H9 (cell line): Measurements from ENCODE around the gene MOB3B. TPM values are rescaled to one million over a fixed set of nuclear protein-coding genes. Genes with fewer than 3 reads are reported as not detected.

Experiments
- DNase-seq: peaks from one replicate; pipeline ENCODE4 v3.0.0-alpha.2; 2017
- H2AFZ ChIP-seq: one replicate; pipeline ENCODE4 v1.6.1; 2013; ENCODE audit warnings: mild to moderate bottlenecking, low read length, control low read depth, moderate library complexity
- H2AK5ac ChIP-seq: 2 replicates; pipeline ENCODE4 v1.6.1; 2013; ENCODE audit warnings: low read length, control low read depth, mixed read lengths; ENCODE audit not compliant: insufficient read length
- H2BK120ac ChIP-seq: one replicate; pipeline ENCODE4 v1.6.1; 2013; ENCODE audit warnings: low read depth, mild to moderate bottlenecking, low read length, control low read depth, inconsistent platforms; ENCODE audit not compliant: poor library complexity, severe bottlenecking
- H2BK12ac ChIP-seq: 2 replicates; pipeline ENCODE4 v1.6.1; 2013; ENCODE audit warnings: low read length, control low read depth, mixed read lengths, low read depth; ENCODE audit not compliant: insufficient read length
- H2BK15ac ChIP-seq: 2 replicates; pipeline ENCODE4 v1.6.1; 2013; ENCODE audit warnings: low read depth, low read length, control low read depth
- H2BK20ac ChIP-seq: one replicate; pipeline ENCODE4 v1.6.1; 2013; ENCODE audit warnings: low read depth, mild to moderate bottlenecking, low read length, control low read depth, inconsistent platforms; ENCODE audit not compliant: poor library complexity, severe bottlenecking
- H2BK5ac ChIP-seq: 2 replicates; pipeline ENCODE4 v1.6.1; 2013; ENCODE audit warnings: low read length, control low read depth, mixed read lengths; ENCODE audit not compliant: insufficient read length
- H3K14ac ChIP-seq: 2 replicates; pipeline ENCODE4 v1.6.1; 2013; ENCODE audit warnings: low read length, control low read depth; ENCODE audit not compliant: insufficient read depth
- H3K18ac ChIP-seq: 2 replicates; pipeline ENCODE4 v1.6.1; 2013; ENCODE audit warnings: low read depth, mild to moderate bottlenecking, mixed read lengths, low read length, control low read depth; ENCODE audit not compliant: insufficient read length
- H3K23ac ChIP-seq: 2 replicates; pipeline ENCODE4 v1.6.1; 2013; ENCODE audit warnings: low read length, control low read depth, mixed read lengths, low read depth; ENCODE audit not compliant: insufficient read length
- H3K23me2 ChIP-seq: 2 replicates; pipeline ENCODE4 v1.6.1; 2013; ENCODE audit warnings: low read depth, mild to moderate bottlenecking, mixed read lengths, low read length, control low read depth; ENCODE audit not compliant: insufficient read length, poor library complexity, severe bottlenecking
- H3K27ac ChIP-seq: 2 replicates; pipeline ENCODE4 v1.5.1; 2013; ENCODE audit warnings: low read length, control low read depth, mixed read lengths, low read depth; ENCODE audit not compliant: insufficient read length
- H3K27me3 ChIP-seq: 2 replicates; pipeline ENCODE4 v1.6.1; 2013; ENCODE audit warnings: low read length, control low read depth, inconsistent platforms; ENCODE audit not compliant: insufficient read depth
- H3K4ac ChIP-seq: 2 replicates; pipeline ENCODE4 v1.6.1; 2013; ENCODE audit warnings: low read depth, mild to moderate bottlenecking, control low read depth, inconsistent platforms, low read length, moderate library complexity
- H3K4me1 ChIP-seq: 2 replicates; pipeline ENCODE4 v1.6.1; 2013; ENCODE audit warnings: low read length, control low read depth, inconsistent platforms; ENCODE audit not compliant: insufficient read depth
- H3K4me2 ChIP-seq: 2 replicates; pipeline ENCODE4 v1.6.1; 2013; ENCODE audit warnings: low read length, control low read depth, mixed read lengths; ENCODE audit not compliant: insufficient read length, insufficient read depth
- H3K56ac ChIP-seq: 2 replicates; pipeline ENCODE4 v1.6.1; 2013; ENCODE audit warnings: low read depth, mild to moderate bottlenecking, mixed read lengths, low read length, control low read depth; ENCODE audit not compliant: insufficient read length
- H3K79me1 ChIP-seq: 2 replicates; pipeline ENCODE4 v1.6.1; 2013; ENCODE audit warnings: low read depth, mild to moderate bottlenecking, moderate library complexity, low read length, control low read depth, inconsistent platforms; ENCODE audit not compliant: insufficient read depth, poor library complexity, severe bottlenecking
- H3K79me2 ChIP-seq: 2 replicates; pipeline ENCODE4 v1.6.1; 2013; ENCODE audit warnings: low read length, control low read depth, inconsistent platforms; ENCODE audit not compliant: insufficient read depth
- H3K9ac ChIP-seq: 2 replicates; pipeline ENCODE4 v1.6.1; 2013; ENCODE audit warnings: low read length, control low read depth, mixed read lengths; ENCODE audit not compliant: insufficient read length; ENCODE audit errors: extremely low read depth
- H3K9me3 ChIP-seq: one replicate; pipeline ENCODE4 v1.6.1; 2013; ENCODE audit warnings: low read depth, low read length, inconsistent platforms; ENCODE audit not compliant: control insufficient read depth
- H3T11ph ChIP-seq: one replicate; pipeline ENCODE4 v1.6.1; 2013; ENCODE audit warnings: mild to moderate bottlenecking, low read length, control low read depth, inconsistent platforms
- H4K20me1 ChIP-seq: one replicate; pipeline ENCODE4 v1.6.1; 2013; ENCODE audit not compliant: control insufficient read depth, insufficient read length, insufficient read depth
- H4K5ac ChIP-seq: 2 replicates; pipeline ENCODE4 v1.6.1; 2013; ENCODE audit warnings: low read depth, mild to moderate bottlenecking, mixed read lengths, low read length, control low read depth; ENCODE audit not compliant: insufficient read length
- H4K8ac ChIP-seq: replicated peaks from 2 replicates; pipeline ENCODE4 v1.6.1; 2013; ENCODE audit warnings: low read length, control low read depth, mixed read lengths, low read depth; ENCODE audit not compliant: insufficient read length
- H4K91ac ChIP-seq: 2 replicates; pipeline ENCODE4 v1.6.1; 2013; ENCODE audit warnings: low read depth, mild to moderate bottlenecking, moderate library complexity, mixed read lengths, low read length, control low read depth; ENCODE audit not compliant: insufficient read length
- H3K27ac Mint-ChIP-seq, 3 experiments: 2 replicates in 2 of 3; 3 replicates in 1 of 3; pipeline ENCODE4 v1.8.0; 2020 to 2021; ENCODE audit warnings: mixed read lengths in 3 of 3, mild to moderate bottlenecking in 1 of 3, moderate library complexity in 1 of 3
- H3K27me3 Mint-ChIP-seq: 2 replicates; pipeline ENCODE4 v1.8.0; 2021; ENCODE audit warnings: low read depth, mild to moderate bottlenecking, moderate library complexity, mixed read lengths
- H3K36me3 Mint-ChIP-seq, 3 experiments: 2 replicates in 2 of 3; 3 replicates in 1 of 3; pipeline ENCODE4 v1.8.0; 2020 to 2021; ENCODE audit warnings: low read depth in 3 of 3, mixed read lengths in 3 of 3; ENCODE audit not compliant: insufficient read depth in 1 of 3
- H3K4me1 Mint-ChIP-seq, 2 experiments: 2 replicates each; pipeline ENCODE4 v1.8.0; 2020; ENCODE audit warnings: mixed read lengths in 2 of 2
- H3K4me3 Mint-ChIP-seq, 2 experiments: 2 replicates in 1 of 2; 3 replicates in 1 of 2; pipeline ENCODE4 v1.8.0; 2020 to 2021; ENCODE audit warnings: mild to moderate bottlenecking in 2 of 2, mixed read lengths in 2 of 2, moderate library complexity in 1 of 2
- H3K9me3 Mint-ChIP-seq, 2 experiments: 2 replicates in 1 of 2; 3 replicates in 1 of 2; pipeline ENCODE4 v1.8.0; 2020; ENCODE audit warnings: mild to moderate bottlenecking in 2 of 2, mixed read lengths in 2 of 2, moderate library complexity in 1 of 2
- CTCF ChIP-seq: fragments of 200-600 bp; sonication (generic); conservative IDR thresholded peaks from 3 replicates; pipeline ENCODE4 v1.8.0; 2021; ENCODE audit warnings: antibody characterized with exemption, mild to moderate bottlenecking
- total RNA-seq: library from RNA; stranded (reverse); gene quantifications from 2 replicates; pipeline ENCODE4 v1.2.1, GENCODE V29; 2021

The MOB3B gene
- total RNA-seq, 1 experiment from 2014 or later = 9.8 TPM

DNA sequence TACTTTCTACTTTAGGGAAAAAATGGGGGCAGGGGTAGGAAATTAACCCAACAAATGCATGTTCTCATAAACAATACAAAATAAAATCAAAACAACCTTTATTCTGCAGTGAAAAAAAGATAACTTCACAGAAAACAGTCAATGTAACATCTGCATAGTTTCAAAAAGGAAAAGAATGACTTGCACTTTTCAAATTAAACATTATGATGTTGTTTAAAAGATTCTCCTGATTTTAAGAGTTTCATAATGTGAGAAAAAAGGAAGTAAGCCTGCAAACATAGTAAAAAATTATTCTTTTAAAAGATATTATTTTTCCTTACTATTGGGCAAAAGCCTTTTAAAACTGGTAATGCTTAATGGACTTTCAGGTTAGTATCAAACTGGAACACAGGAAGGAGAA, 36.1 kb upstream of the MOB3B start:
- Mint-ChIP-seq H3K27me3 (no peaks in the 10 kb centered on the region), H3K36me3 (peaks cover 9 to 38% (median 33%) of the 10 kb centered on the region in 3 experiments; a peak in 6 of 7 replicates), H3K9me3 (no peaks in the 10 kb centered on the region; a peak in 1 of 5 replicates), H3K27ac (no peak overlapping the region), H3K4me1 (no peaks in the 10 kb centered on the region), H3K4me3 (no peak overlapping the region)
- Histone ChIP-seq H3T11ph (no peak overlapping the region), H2BK5ac (no peak overlapping the region), H2BK20ac (no peak overlapping the region), H4K20me1 (no peaks in the 10 kb centered on the region), H3K23ac (no peak overlapping the region), H2AK5ac (no peak overlapping the region), H4K8ac (no peak overlapping the region), H3K18ac (no peak overlapping the region), H3K56ac (no peak overlapping the region), H3K14ac (no peak overlapping the region), H2BK15ac (no peak overlapping the region), H3K9me3 (no peaks in the 10 kb centered on the region), H3K23me2 (no peaks in the 10 kb centered on the region), H4K5ac (no peak overlapping the region), H3K4me1 (no peaks in the 10 kb centered on the region), H2BK12ac (no peak overlapping the region), H3K4me2 (no peak overlapping the region), H3K4ac (no peak overlapping the region), H4K91ac (no peak overlapping the region), H3K9ac (no peak overlapping the region), H2AFZ (no peak overlapping the region), H3K79me2 (no peaks in the 10 kb centered on the region), H3K27me3 (no peaks in the 10 kb centered on the region), H3K79me1 (no peaks in the 10 kb centered on the region), H3K27ac (no peak overlapping the region), H2BK120ac (no peak overlapping the region)
- no peak for TF ChIP-seq CTCF
- no peak for DNase-seq
